Measurements from ENCODE around the gene MARCHF4.

The MARCHF4 gene

GRCh38 chr2:216371721-216372702, at the start of gene MARCHF4:
Gene MARCHF4 (minus strand): TSS chr2:216372483. CDS start chr2:216370260, 2,223 bp downstream.
- peak; percentile 65 for DNase-seq (ENCODE audit: extremely low read depth, low read depth)
- TF ChIP-seq CTCF (IDR thresholded peaks at IDR 0.05; ENCODE audit: low read depth, low read length), result no peak

DNA sequence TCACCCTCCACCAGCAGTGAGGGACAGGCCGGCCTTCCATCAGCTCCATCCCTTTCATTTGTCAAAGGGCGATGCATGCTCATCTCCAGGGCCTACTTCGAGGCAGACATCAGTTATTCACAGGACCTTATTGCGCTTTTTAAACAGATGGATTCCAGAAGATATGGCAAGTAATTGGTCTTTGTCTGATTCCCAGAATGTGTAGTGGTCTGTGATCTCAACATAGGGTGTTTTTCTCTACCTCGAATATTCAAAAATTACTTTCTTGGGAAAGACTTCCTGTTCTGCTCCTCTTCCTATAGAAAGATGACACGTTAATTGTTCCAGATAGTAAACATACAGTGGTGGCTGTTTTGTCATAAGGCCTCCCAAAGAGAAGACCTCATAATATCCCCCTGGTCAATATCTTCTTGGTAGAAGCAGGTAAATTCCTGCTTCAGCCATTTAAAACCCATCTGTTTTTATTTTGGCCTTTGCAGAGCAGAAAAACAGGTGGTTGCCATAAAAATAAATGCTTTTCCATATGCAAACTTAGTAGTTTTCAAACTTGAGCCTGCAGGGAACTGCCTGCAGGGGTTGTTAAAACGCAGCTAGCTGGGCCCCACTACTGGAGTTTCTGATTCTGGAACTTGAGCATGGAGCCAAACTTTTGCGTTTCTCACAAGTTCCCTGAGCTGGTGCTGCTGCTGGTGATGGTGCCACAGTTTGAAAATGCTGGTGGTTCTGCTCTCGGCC, 48.3 kb upstream of the MARCHF4 start:
- DNase-seq (ENCODE audit: extremely low read depth, low read depth), result no peak
- TF ChIP-seq CTCF (IDR thresholded peaks at IDR 0.05; ENCODE audit: low read depth, low read length), result no peak

- TF ChIP-seq CTCF (IDR thresholded peaks at IDR 0.05; ENCODE audit: low read depth, low read length), result no peak
- DNase-seq (ENCODE audit: extremely low read depth, low read depth), result no peak
Observed at GRCh38 chr2:216418981-216419380, 46.7 kb upstream of the MARCHF4 start.

GRCh38 chr2:216416571-216417307, 44.5 kb upstream of the MARCHF4 start:
- no peak for TF ChIP-seq CTCF (IDR thresholded peaks at IDR 0.05; ENCODE audit: low read depth, low read length)
- DNase-seq (ENCODE audit: extremely low read depth, low read depth), result no peak

DNA sequence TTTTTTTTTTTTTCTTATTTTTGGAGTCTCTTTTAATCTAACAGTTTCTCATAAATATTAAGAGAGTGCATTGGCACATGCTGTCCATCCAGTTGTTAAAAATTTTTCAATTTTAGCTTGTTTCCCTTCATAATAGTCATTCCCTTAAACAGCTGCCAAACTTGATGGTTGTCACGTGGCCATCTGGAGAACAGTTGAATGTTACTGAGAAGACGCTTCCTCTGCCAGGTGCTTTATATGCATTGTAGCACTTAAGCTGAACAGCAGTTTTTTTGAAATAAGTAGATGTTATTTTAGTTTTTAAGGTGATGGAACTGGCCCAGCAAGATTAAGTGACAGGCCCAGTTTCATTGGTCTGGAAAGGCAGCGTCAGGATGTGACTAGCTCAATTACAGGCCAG, 43.3 kb upstream of the MARCHF4 start:
- no peak for TF ChIP-seq CTCF (IDR thresholded peaks at IDR 0.05; ENCODE audit: low read depth, low read length)
- no peak for DNase-seq (ENCODE audit: extremely low read depth, low read depth)

- no peak for TF ChIP-seq CTCF (IDR thresholded peaks at IDR 0.05; ENCODE audit: low read depth, low read length)
- no peak for DNase-seq (ENCODE audit: extremely low read depth, low read depth)
Observed at GRCh38 chr2:216414772-216415319, 42.6 kb upstream of the MARCHF4 start.

Measured in AG09319 (cell line).